SU-DHL-6 (cell line): Measurements from ENCODE around the gene ENO1.

Source experiments
- H2AFZ ChIP-seq: fragments of 200-600 bp; sonication (generic); 2 replicates; pipeline ENCODE4 v1.6.1; 2014; ENCODE audit warnings: low read depth, mild to moderate bottlenecking, moderate library complexity, mixed read lengths, antibody characterized with exemption, low read length; ENCODE audit not compliant: severe bottlenecking
- H3F3A ChIP-seq: fragments of 200-600 bp; shearing (Covaris generic); 2 replicates; pipeline ENCODE4 v1.6.0; 2016; ENCODE audit warnings: antibody characterized with exemption, mild to moderate bottlenecking; ENCODE audit not compliant: insufficient read depth
- H3K27ac ChIP-seq: fragments of 200-600 bp; sonication (generic); 2 replicates; pipeline ENCODE4 v1.5.1; 2016; ENCODE audit warnings: low read depth, mild to moderate bottlenecking, low read length, moderate library complexity, mixed read lengths
- H3K27me3 ChIP-seq: fragments of 200-600 bp; sonication (generic), shearing (Covaris generic); 2 replicates; pipeline ENCODE4 v1.6.0; 2014; ENCODE audit warnings: mild to moderate bottlenecking, low read length
- H3K36me3 ChIP-seq: fragments of 200-600 bp; sonication (generic); 2 replicates; pipeline ENCODE4 v1.6.1; 2014; ENCODE audit warnings: mild to moderate bottlenecking, low read length, mixed read lengths
- H3K4me2 ChIP-seq: fragments of 300-600, 200-600 bp; shearing (Covaris generic), sonication (generic); 2 replicates; pipeline ENCODE4 v1.6.0; 2014; ENCODE audit warnings: low read length, low read depth, mild to moderate bottlenecking; ENCODE audit not compliant: poor library complexity, severe bottlenecking
- H3K4me3 ChIP-seq: fragments of 200-600 bp; sonication (generic); 2 replicates; pipeline ENCODE4 v1.5.1; 2014; ENCODE audit warnings: antibody characterized with exemption, low read length, mild to moderate bottlenecking, mixed read lengths; ENCODE audit not compliant: insufficient read depth, poor library complexity, severe bottlenecking
- H3K79me2 ChIP-seq: fragments of 200-600 bp; sonication (generic); 2 replicates; pipeline ENCODE4 v1.6.1; 2014; ENCODE audit warnings: mild to moderate bottlenecking, low read length, moderate library complexity; ENCODE audit not compliant: insufficient read depth
- H3K9ac ChIP-seq: fragments of 200-600 bp; sonication (generic); 2 replicates; pipeline ENCODE4 v1.7.0; 2014; ENCODE audit warnings: mild to moderate bottlenecking, low read length
- H3K9me2 ChIP-seq: fragments of 200-600 bp; sonication (generic); replicated peaks from 2 replicates; pipeline ENCODE4 v1.6.1; 2014; ENCODE audit warnings: low read length; ENCODE audit not compliant: insufficient read depth
- H3K9me3 ChIP-seq: fragments of 200-600 bp; sonication (generic); 2 replicates; pipeline ENCODE4 v1.6.1; 2014; ENCODE audit warnings: low read length, mixed read lengths; ENCODE audit not compliant: insufficient read depth
- H4K20me1 ChIP-seq: fragments of 200-600 bp; sonication (generic); 2 replicates; pipeline ENCODE4 v1.6.1; 2014; ENCODE audit warnings: low read depth, mild to moderate bottlenecking, antibody characterized with exemption, low read length, moderate library complexity, mixed read lengths
- EZH2phosphoT487 ChIP-seq: fragments of 200-600 bp; sonication (generic), shearing (Covaris generic); conservative IDR thresholded peaks from 2 replicates; pipeline ENCODE4 v1.6.1; 2018; ENCODE audit warnings: mild to moderate bottlenecking, antibody characterized with exemption, low read length, moderate library complexity, mixed read lengths
- TF ChIP-seq, protein P1 (sequence below): fragments of 200-600 bp; sonication (generic); IDR thresholded peaks from one replicate; pipeline ENCODE4 v1.5.1; 2017; ENCODE audit warnings: antibody characterized with exemption, mild to moderate bottlenecking, low read length, moderate library complexity; ENCODE audit not compliant: insufficient read depth, poor library complexity, severe bottlenecking

The ENO1 gene

DNA sequence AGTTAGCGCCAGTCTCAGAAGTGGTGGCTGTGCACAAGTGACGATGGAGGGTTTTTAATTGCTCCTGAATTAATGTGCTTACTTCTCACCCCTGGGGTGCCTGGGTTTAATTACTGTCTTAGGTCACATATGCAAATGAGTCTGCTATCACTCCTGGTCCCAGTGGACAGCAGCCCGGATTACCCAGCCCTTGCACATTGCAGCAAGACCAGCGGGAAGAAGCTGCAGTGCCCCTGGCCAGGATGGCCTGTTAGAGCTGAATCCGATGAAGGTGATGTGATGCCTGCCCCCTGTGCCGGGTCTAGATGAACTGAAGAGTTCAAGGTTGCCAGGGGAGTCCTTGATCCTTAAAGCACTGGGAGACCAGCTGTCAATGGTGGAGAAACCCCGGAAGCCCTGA is 24.2 kb downstream of the ENO1 start:
- H3K27me3 ChIP-seq: no peaks in the 10 kb centered on the region
- no peak overlapping the region for H3K4me2 ChIP-seq
- no peaks in the 10 kb centered on the region for H3K9me3 ChIP-seq
- TF ChIP-seq EZH2phosphoT487: no peak
- TF ChIP-seq, protein P1, sequence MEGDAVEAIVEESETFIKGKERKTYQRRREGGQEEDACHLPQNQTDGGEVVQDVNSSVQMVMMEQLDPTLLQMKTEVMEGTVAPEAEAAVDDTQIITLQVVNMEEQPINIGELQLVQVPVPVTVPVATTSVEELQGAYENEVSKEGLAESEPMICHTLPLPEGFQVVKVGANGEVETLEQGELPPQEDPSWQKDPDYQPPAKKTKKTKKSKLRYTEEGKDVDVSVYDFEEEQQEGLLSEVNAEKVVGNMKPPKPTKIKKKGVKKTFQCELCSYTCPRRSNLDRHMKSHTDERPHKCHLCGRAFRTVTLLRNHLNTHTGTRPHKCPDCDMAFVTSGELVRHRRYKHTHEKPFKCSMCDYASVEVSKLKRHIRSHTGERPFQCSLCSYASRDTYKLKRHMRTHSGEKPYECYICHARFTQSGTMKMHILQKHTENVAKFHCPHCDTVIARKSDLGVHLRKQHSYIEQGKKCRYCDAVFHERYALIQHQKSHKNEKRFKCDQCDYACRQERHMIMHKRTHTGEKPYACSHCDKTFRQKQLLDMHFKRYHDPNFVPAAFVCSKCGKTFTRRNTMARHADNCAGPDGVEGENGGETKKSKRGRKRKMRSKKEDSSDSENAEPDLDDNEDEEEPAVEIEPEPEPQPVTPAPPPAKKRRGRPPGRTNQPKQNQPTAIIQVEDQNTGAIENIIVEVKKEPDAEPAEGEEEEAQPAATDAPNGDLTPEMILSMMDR: no peak
- H2AFZ ChIP-seq: no peak overlapping the region
- H3K79me2 ChIP-seq: no peaks in the 10 kb centered on the region
- H3K4me3 ChIP-seq: no peak overlapping the region
- peaks cover 31% of the 10 kb centered on the region for H3F3A ChIP-seq
- no peaks in the 10 kb centered on the region for H3K36me3 ChIP-seq
- H3K9me2 ChIP-seq: no peaks in the 10 kb centered on the region
- H3K27ac ChIP-seq: no peak overlapping the region
- no peaks in the 10 kb centered on the region for H4K20me1 ChIP-seq
- no peak overlapping the region for H3K9ac ChIP-seq

DNA sequence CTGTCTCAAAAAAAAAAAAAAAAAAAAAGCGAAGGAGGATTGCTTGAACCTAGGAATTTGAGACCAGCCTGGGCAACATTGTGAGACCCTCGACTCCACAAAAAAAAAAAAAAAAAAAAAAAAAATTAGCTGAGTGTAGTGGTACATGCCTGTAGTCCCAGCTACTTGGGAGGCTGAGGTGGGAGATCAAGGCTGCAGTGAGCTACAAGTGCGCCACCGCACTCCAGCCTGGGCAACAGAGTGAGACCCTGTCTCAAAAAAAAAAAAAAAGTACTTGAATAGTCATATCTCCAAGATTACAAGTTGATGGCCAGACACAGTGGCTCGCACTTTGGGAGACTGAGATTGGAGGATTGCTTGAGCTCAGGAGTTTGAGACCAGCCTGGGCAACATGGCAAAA is 27.4 kb downstream of the ENO1 start:
- no peak overlapping the region for H3K27ac ChIP-seq
- H3F3A ChIP-seq: 0 out of 2 replicates have a peak, but pooled peaks cover 6% of the 10 kb centered on the region
- H3K9me3 ChIP-seq: no peaks in the 10 kb centered on the region
- H4K20me1 ChIP-seq: no peaks in the 10 kb centered on the region
- no peaks in the 10 kb centered on the region for H3K9me2 ChIP-seq
- H3K4me3 ChIP-seq: no peak overlapping the region
- H2AFZ ChIP-seq: no peak overlapping the region
- H3K36me3 ChIP-seq: no peaks in the 10 kb centered on the region
- no peaks in the 10 kb centered on the region for H3K79me2 ChIP-seq
- no peak overlapping the region for H3K9ac ChIP-seq
- no peaks in the 10 kb centered on the region for H3K27me3 ChIP-seq
- TF ChIP-seq, protein P1: no peak
- no peak for TF ChIP-seq EZH2phosphoT487
- no peak overlapping the region for H3K4me2 ChIP-seq

DNA sequence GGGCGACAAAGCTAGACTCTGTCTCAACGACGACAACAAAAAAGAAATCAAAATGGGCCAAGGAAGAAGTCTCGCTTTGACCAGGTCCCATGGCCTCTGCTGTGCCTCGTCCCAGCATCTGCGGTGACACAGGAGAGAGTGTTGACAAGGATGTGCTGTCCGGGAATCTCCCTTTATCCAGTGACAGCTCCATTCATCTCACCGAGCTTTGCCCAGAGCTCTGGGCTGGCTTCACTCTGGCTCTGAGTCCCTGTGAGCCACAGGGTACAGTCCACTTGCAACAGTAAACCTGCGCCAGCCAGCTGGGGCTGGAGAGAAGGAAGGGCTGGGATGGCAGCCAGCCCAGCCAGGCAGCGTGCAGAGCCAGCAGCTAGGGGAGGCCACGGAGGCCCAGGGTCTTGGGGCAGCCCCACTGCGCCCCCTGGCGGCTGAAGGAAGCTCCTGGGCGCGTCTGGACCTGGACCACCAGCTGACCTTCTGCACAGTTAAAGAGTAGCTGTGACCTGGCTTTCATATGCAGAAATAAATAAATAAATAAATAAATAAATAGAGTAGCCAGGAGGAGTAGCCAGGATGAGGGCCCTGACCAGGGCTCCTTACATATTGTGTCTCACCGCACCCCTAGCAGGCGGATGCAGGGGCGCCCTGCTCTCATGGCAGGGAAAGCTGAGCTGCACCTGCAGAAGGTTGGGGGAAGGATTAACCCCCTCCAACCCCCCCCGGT is 29.7 kb downstream of the ENO1 start:
- Histone ChIP-seq H4K20me1 (no peaks in the 10 kb centered on the region), H3K36me3 (no peaks in the 10 kb centered on the region), H2AFZ (no peak overlapping the region), H3K79me2 (no peaks in the 10 kb centered on the region), H3K4me3 (no peak overlapping the region), H3K27ac (no peak overlapping the region), H3K4me2 (no peak overlapping the region), H3K9me3 (no peaks in the 10 kb centered on the region), H3K9me2 (no peaks in the 10 kb centered on the region), H3K9ac (no peak overlapping the region), H3K27me3 (no peaks in the 10 kb centered on the region), H3F3A (no peaks in the 10 kb centered on the region)
- TF ChIP-seq, protein P1: peak; percentile 83
- TF ChIP-seq EZH2phosphoT487: no peak
